ENCODE measurements around the gene SMG5. TPM values are rescaled to one million over a fixed set of nuclear protein-coding genes. Genes with fewer than 3 reads are reported as not detected.

The SMG5 gene
- total and polyA plus RNA-seq, 2 donors (not counting 1 experiment from before 2014, with no cell fraction given), result 18.6 to 65.9 TPM

DNA sequence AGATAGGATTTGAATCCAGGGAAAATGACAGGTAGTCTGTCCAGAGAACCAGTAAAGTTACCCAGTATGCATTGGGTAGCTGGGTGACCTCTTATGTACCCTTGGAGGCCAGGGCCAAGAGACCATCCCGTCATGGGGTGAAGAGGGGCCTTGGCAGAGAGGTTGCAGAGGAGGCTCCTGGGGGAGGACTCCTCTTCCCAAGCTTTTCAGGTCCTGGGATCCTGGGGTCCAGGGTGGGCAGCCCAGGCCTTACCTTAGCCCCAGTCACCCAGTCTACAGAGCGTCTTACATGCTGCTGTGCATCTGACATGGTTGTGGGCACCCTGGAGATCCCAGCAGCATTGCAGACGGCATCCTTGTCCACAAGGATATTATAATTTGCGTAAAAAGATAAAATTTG, 55.8 kb downstream of the SMG5 start:
- H2AFZ ChIP-seq (ENCODE audit: low read length), result no peak overlapping the region
- H3K9me3 ChIP-seq (ENCODE audit: control insufficient read depth, insufficient read depth, low read depth, low read length), result no peaks in the 10 kb centered on the region
- TF ChIP-seq, protein P1, sequence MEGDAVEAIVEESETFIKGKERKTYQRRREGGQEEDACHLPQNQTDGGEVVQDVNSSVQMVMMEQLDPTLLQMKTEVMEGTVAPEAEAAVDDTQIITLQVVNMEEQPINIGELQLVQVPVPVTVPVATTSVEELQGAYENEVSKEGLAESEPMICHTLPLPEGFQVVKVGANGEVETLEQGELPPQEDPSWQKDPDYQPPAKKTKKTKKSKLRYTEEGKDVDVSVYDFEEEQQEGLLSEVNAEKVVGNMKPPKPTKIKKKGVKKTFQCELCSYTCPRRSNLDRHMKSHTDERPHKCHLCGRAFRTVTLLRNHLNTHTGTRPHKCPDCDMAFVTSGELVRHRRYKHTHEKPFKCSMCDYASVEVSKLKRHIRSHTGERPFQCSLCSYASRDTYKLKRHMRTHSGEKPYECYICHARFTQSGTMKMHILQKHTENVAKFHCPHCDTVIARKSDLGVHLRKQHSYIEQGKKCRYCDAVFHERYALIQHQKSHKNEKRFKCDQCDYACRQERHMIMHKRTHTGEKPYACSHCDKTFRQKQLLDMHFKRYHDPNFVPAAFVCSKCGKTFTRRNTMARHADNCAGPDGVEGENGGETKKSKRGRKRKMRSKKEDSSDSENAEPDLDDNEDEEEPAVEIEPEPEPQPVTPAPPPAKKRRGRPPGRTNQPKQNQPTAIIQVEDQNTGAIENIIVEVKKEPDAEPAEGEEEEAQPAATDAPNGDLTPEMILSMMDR (conservative IDR thresholded peaks at IDR 0.05 in 1 of 2, IDR thresholded peaks at IDR 0.05 in 1 of 2; ENCODE audit: low read depth in 1 of 2, low read length in 2 of 2), result no peak
- TF ChIP-seq EZH2 (IDR thresholded peaks at IDR 0.05; ENCODE audit: low read length, missing control alignments), result no peak
- H3K4me3 ChIP-seq (replicated peaks in 1 of 4; ENCODE audit: control extremely low read depth in 1 of 4, insufficient read depth in 1 of 4, low read depth in 3 of 4, low read length in 4 of 4), result no peak overlapping the region
- H3K36me3 ChIP-seq (ENCODE audit: control insufficient read depth, insufficient read depth, low read length), result peaks cover 3% of the 10 kb centered on the region
- no peak overlapping the region for H3K4me2 ChIP-seq (ENCODE audit: extremely low read depth, insufficient read depth, low read length)
- no peaks in the 10 kb centered on the region for H3K27me3 ChIP-seq (ENCODE audit: control insufficient read depth, insufficient read depth, low read length)
- H3K27ac ChIP-seq (ENCODE audit: insufficient read depth, low read length), result no peak overlapping the region
- H4K20me1 ChIP-seq (ENCODE audit: control insufficient read depth, extremely low read depth, insufficient read depth, low read length), result no peaks in the 10 kb centered on the region
- H3K4me1 ChIP-seq (ENCODE audit: control insufficient read depth, extremely low read depth, insufficient read depth, low read length), result no peaks in the 10 kb centered on the region
- no peak for DNase-seq (ENCODE audit: low read depth in 2 of 2)
- H3K9ac ChIP-seq (ENCODE audit: insufficient read depth, low read length), result no peak overlapping the region
- H3K79me2 ChIP-seq (ENCODE audit: control insufficient read depth, insufficient read depth, low read length), result no peaks in the 10 kb centered on the region

DNA sequence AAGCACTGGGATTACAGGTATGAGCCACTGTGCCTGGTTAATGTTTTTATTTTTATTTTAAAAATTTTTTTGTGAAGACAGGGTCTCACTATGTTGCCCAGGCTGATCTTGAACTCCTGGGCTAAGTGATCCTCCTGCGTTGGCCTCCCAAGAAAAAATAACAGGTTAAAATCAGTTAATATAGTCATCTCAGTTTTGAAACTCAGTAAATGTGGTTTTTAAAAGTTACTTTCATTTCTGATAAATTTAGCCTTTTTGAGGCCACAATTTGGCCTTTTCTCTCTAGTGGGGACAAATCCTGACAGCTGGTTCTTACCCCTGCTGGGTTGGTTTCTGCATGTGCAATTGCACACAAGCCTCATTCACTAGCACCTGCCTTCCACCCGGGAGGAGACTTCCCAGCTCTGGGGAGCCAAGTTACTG, 56.5 kb downstream of the SMG5 start:
- Histone ChIP-seq H2AFZ (ENCODE audit: low read length) (no peak overlapping the region), H4K20me1 (ENCODE audit: control insufficient read depth, extremely low read depth, insufficient read depth, low read length) (no peaks in the 10 kb centered on the region), H3K27me3 (ENCODE audit: control insufficient read depth, insufficient read depth, low read length) (no peaks in the 10 kb centered on the region), H3K4me1 (ENCODE audit: control insufficient read depth, extremely low read depth, insufficient read depth, low read length) (no peaks in the 10 kb centered on the region), H3K36me3 (ENCODE audit: control insufficient read depth, insufficient read depth, low read length) (peaks cover 4% of the 10 kb centered on the region), H3K4me2 (ENCODE audit: extremely low read depth, insufficient read depth, low read length) (no peak overlapping the region), H3K79me2 (ENCODE audit: control insufficient read depth, insufficient read depth, low read length) (no peaks in the 10 kb centered on the region), H3K9ac (ENCODE audit: insufficient read depth, low read length) (no peak overlapping the region), H3K9me3 (ENCODE audit: control insufficient read depth, insufficient read depth, low read depth, low read length) (no peaks in the 10 kb centered on the region), H3K4me3 (replicated peaks in 1 of 4; ENCODE audit: control extremely low read depth in 1 of 4, insufficient read depth in 1 of 4, low read depth in 3 of 4, low read length in 4 of 4) (no peak overlapping the region), H3K27ac (ENCODE audit: insufficient read depth, low read length) (no peak overlapping the region)
- TF ChIP-seq EZH2 (IDR thresholded peaks at IDR 0.05; ENCODE audit: low read length, missing control alignments), result no peak
- TF ChIP-seq, protein P1 (conservative IDR thresholded peaks at IDR 0.05 in 1 of 2, IDR thresholded peaks at IDR 0.05 in 1 of 2; ENCODE audit: low read depth in 1 of 2, low read length in 2 of 2), result no peak
- DNase-seq (ENCODE audit: low read depth in 2 of 2), result no peak

DNA sequence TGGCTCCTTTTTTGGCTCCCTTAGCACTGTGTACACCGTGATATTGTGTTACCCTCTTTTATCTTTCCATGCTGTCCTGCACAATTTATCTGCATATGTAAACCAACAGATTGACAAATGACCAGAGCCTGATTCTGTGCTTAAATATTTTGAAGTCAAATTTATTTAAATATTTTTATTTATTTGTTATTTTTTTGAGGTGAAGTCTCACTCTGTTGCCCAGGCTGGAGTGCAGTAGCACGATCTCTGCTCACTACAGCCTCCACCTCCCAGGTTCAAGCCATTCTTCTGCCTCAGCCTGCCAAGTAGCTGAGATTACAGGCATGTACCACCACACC, 57.0 kb downstream of the SMG5 start:
- DNase-seq (ENCODE audit: low read depth in 2 of 2), result no peak
- Histone ChIP-seq H3K79me2 (ENCODE audit: control insufficient read depth, insufficient read depth, low read length) (no peaks in the 10 kb centered on the region), H3K4me1 (ENCODE audit: control insufficient read depth, extremely low read depth, insufficient read depth, low read length) (no peaks in the 10 kb centered on the region), H3K27me3 (ENCODE audit: control insufficient read depth, insufficient read depth, low read length) (no peaks in the 10 kb centered on the region), H3K4me2 (ENCODE audit: extremely low read depth, insufficient read depth, low read length) (no peak overlapping the region), H2AFZ (ENCODE audit: low read length) (no peak overlapping the region), H3K36me3 (ENCODE audit: control insufficient read depth, insufficient read depth, low read length) (peaks cover 7% of the 10 kb centered on the region), H3K9ac (ENCODE audit: insufficient read depth, low read length) (no peak overlapping the region), H3K9me3 (ENCODE audit: control insufficient read depth, insufficient read depth, low read depth, low read length) (no peaks in the 10 kb centered on the region), H3K4me3 (replicated peaks in 1 of 4; ENCODE audit: control extremely low read depth in 1 of 4, insufficient read depth in 1 of 4, low read depth in 3 of 4, low read length in 4 of 4) (no peak overlapping the region), H4K20me1 (ENCODE audit: control insufficient read depth, extremely low read depth, insufficient read depth, low read length) (no peaks in the 10 kb centered on the region), H3K27ac (ENCODE audit: insufficient read depth, low read length) (no peak overlapping the region)
- no peak for TF ChIP-seq EZH2 (IDR thresholded peaks at IDR 0.05; ENCODE audit: low read length, missing control alignments)
- TF ChIP-seq, protein P1 (conservative IDR thresholded peaks at IDR 0.05 in 1 of 2, IDR thresholded peaks at IDR 0.05 in 1 of 2; ENCODE audit: low read depth in 1 of 2, low read length in 2 of 2), result no peak
